ENCODE measurements around the gene FLNB. TPM values are rescaled to one million over a fixed set of nuclear protein-coding genes. Genes with fewer than 3 reads are reported as not detected.
"Not testable (repeated sequence)": the region's sequence is repeated elsewhere in the genome, so short reads cannot be mapped to it uniquely, and the experiment has no call there.

FLNB gene
- total RNA-seq, 2 experiments from 2014 or later: 39.7 to 42.1 TPM

GRCh38 chr3:58048301-58048700 lies 40.1 kb downstream of the FLNB start:
- Histone ChIP-seq H3K27ac (ENCODE audit: low read depth in 1 of 2, low read length in 2 of 2) (no peak overlapping the region), H3K4me1 (ENCODE audit: insufficient read depth, low read length) (peaks cover 10% of the 10 kb centered on the region), H3K27me3 (ENCODE audit: control insufficient read depth in 1 of 2, insufficient read depth in 2 of 2, low read length in 2 of 2) (no peaks in the 10 kb centered on the region), H3K4me3 (ENCODE audit: low read length) (no peak overlapping the region), H3K36me3 (ENCODE audit: insufficient read depth, low read length) (no peaks in the 10 kb centered on the region), H3K9me3 (ENCODE audit: control insufficient read depth in 1 of 2, insufficient read depth in 1 of 2, low read length in 2 of 2) (no peaks in the 10 kb centered on the region)
- POLR2A ChIA-PET: no interaction called here
- no peaks in the 10 kb centered on the region for H3K9me3 Mint-ChIP-seq
- no peak overlapping the region for H3K4me3 Mint-ChIP-seq
- ATAC-seq (ENCODE audit: poor library complexity) (no peak), DNase-seq (no peak)
- intact Hi-C loops (cut with DNase I, micrococcal nuclease): no loop called here
- no peaks in the 10 kb centered on the region for H3K36me3 Mint-ChIP-seq (ENCODE audit: low read depth)
- peaks cover 46% of the 10 kb centered on the region for H3K4me1 Mint-ChIP-seq (ENCODE audit: low read depth)
- H3K27me3 Mint-ChIP-seq: no peaks in the 10 kb centered on the region
- H3K27ac Mint-ChIP-seq: no peak overlapping the region
- CTCF ChIA-PET: no interaction called here
- TF ChIP-seq CTCF (IDR thresholded peaks at IDR 0.05): no peak

- CTCF ChIA-PET: no interaction called here
- Histone ChIP-seq H3K4me3 (ENCODE audit: low read length) (no peak overlapping the region), H3K36me3 (ENCODE audit: insufficient read depth, low read length) (no peaks in the 10 kb centered on the region), H3K27me3 (ENCODE audit: control insufficient read depth in 1 of 2, insufficient read depth in 2 of 2, low read length in 2 of 2) (no peaks in the 10 kb centered on the region), H3K9me3 (ENCODE audit: control insufficient read depth in 1 of 2, insufficient read depth in 1 of 2, low read length in 2 of 2) (no peaks in the 10 kb centered on the region), H3K4me1 (ENCODE audit: insufficient read depth, low read length) (peaks cover 10% of the 10 kb centered on the region), H3K27ac (ENCODE audit: low read depth in 1 of 2, low read length in 2 of 2) (no peak overlapping the region)
- H3K27ac Mint-ChIP-seq: no peak overlapping the region
- intact Hi-C loops (cut with DNase I, micrococcal nuclease): no loop called here
- DNase-seq: no peak
- H3K4me3 Mint-ChIP-seq: no peak overlapping the region
- no peak for TF ChIP-seq CTCF (IDR thresholded peaks at IDR 0.05)
- H3K27me3 Mint-ChIP-seq: no peaks in the 10 kb centered on the region
- H3K4me1 Mint-ChIP-seq (ENCODE audit: low read depth): peaks cover 43% of the 10 kb centered on the region
- no peaks in the 10 kb centered on the region for H3K9me3 Mint-ChIP-seq
- no peaks in the 10 kb centered on the region for H3K36me3 Mint-ChIP-seq (ENCODE audit: low read depth)
- ATAC-seq (ENCODE audit: poor library complexity): no peak
- POLR2A ChIA-PET: no interaction called here
Measured at GRCh38 chr3:58049143-58049785, 41.0 kb downstream of the FLNB start.

GRCh38 chr3:58051196-58051595 lies 43.0 kb downstream of the FLNB start:
- CTCF ChIA-PET: no interaction called here

DNA sequence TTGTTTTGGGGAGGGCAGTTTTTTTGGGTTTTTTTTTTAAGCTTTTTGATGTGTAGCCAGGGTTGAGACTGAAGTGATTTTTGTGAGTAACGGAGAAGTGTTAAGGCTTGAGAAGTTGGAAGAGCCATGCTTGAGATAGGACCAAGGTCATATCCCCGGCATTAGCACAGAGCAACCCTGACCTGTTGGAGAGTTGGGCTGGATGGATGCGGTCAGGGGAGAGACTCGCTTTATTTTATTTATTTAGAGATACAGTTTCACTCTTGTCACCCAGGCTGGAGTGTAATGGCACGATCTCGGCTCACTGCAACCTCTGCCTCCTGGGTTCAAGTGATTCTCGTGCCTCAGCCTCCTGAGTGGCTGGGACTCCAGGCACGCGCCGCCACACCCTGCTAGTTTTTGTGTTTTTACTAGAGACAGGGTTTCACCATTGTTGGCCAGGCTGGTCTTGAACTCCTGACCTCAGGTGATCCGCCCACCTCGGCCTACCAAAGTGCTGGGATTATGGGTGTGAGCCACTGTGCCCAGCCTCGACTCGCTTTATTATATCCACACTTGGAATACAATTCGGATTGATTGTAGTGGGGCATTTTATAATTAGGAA lies 43.5 kb downstream of the FLNB start:
- H3K4me1 ChIP-seq (ENCODE audit: insufficient read depth, low read length); H3K36me3 ChIP-seq (ENCODE audit: insufficient read depth, low read length); ATAC-seq (ENCODE audit: poor library complexity); intact Hi-C loops (cut with DNase I, micrococcal nuclease); H3K9me3 ChIP-seq (ENCODE audit: control insufficient read depth in 1 of 2, insufficient read depth in 1 of 2, low read length in 2 of 2); H3K27me3 Mint-ChIP-seq; DNase-seq; POLR2A ChIA-PET; H3K9me3 Mint-ChIP-seq; H3K4me3 ChIP-seq (ENCODE audit: low read length); H3K36me3 Mint-ChIP-seq (ENCODE audit: low read depth); H3K27ac Mint-ChIP-seq; H3K27me3 ChIP-seq (ENCODE audit: control insufficient read depth in 1 of 2, insufficient read depth in 2 of 2, low read length in 2 of 2); H3K4me3 Mint-ChIP-seq; CTCF ChIA-PET; H3K27ac ChIP-seq (ENCODE audit: low read depth in 1 of 2, low read length in 2 of 2): not testable (repeated sequence)
- H3K4me1 Mint-ChIP-seq (ENCODE audit: low read depth): peaks cover 31% of the 10 kb centered on the region

More at GRCh38 chr3:58051196-58051595, 43.0 kb downstream of the FLNB start:
- POLR2A ChIA-PET: no interaction called here
- Histone ChIP-seq H3K9me3 (ENCODE audit: control insufficient read depth in 1 of 2, insufficient read depth in 1 of 2, low read length in 2 of 2) (no peaks in the 10 kb centered on the region), H3K27ac (ENCODE audit: low read depth in 1 of 2, low read length in 2 of 2) (no peak overlapping the region), H3K4me3 (ENCODE audit: low read length) (no peak overlapping the region), H3K27me3 (ENCODE audit: control insufficient read depth in 1 of 2, insufficient read depth in 2 of 2, low read length in 2 of 2) (no peaks in the 10 kb centered on the region), H3K36me3 (ENCODE audit: insufficient read depth, low read length) (no peaks in the 10 kb centered on the region), H3K4me1 (ENCODE audit: insufficient read depth, low read length) (peaks cover 10% of the 10 kb centered on the region)
- Mint-ChIP-seq H3K4me1 (ENCODE audit: low read depth) (peaks cover 35% of the 10 kb centered on the region), H3K27me3 (no peaks in the 10 kb centered on the region), H3K4me3 (no peak overlapping the region), H3K27ac (no peak overlapping the region), H3K36me3 (ENCODE audit: low read depth) (peaks cover 5% of the 10 kb centered on the region), H3K9me3 (no peaks in the 10 kb centered on the region)
- no peak for ATAC-seq (ENCODE audit: poor library complexity)
- intact Hi-C loops (cut with DNase I, micrococcal nuclease): no loop called here
- no peak for DNase-seq
- TF ChIP-seq CTCF (IDR thresholded peaks at IDR 0.05): no peak
